Neural cell (in vitro differentiated cells): ENCODE data around the gene SHISA5. TPM values are rescaled to one million over a fixed set of nuclear protein-coding genes. Genes with fewer than 3 reads are reported as not detected.

Experiments
- H2AFZ ChIP-seq: fragments of 200-600, 300-800 bp; sonication (generic), shearing (Covaris generic); 2 replicates; pipeline ENCODE4 v1.6.0; 2014; ENCODE audit warnings: low read depth, mild to moderate bottlenecking, antibody characterized with exemption, low read length, moderate library complexity
- H3F3A ChIP-seq: fragments of 200-600 bp; shearing (Covaris generic); 2 replicates; pipeline ENCODE4 v1.6.1; 2016; ENCODE audit warnings: mild to moderate bottlenecking, moderate library complexity, mixed read lengths, antibody characterized with exemption, low read length; ENCODE audit not compliant: insufficient read depth, poor library complexity, severe bottlenecking
- H3K27ac ChIP-seq: fragments of 200-600, 300-800 bp; sonication (generic), shearing (Covaris generic); 2 replicates; pipeline ENCODE4 v1.5.1; 2014; ENCODE audit warnings: mild to moderate bottlenecking, low read length, moderate library complexity
- H3K27me3 ChIP-seq: fragments of 300-800, 200-600 bp; sonication (generic), shearing (Covaris generic); 2 replicates; pipeline ENCODE4 v1.6.0; 2014; ENCODE audit warnings: mild to moderate bottlenecking, low read depth, low read length, moderate library complexity; ENCODE audit not compliant: insufficient read depth
- H3K36me3 ChIP-seq: fragments of 300-800, 200-600 bp; sonication (generic), shearing (Covaris generic); 2 replicates; pipeline ENCODE4 v1.5.1; 2014; ENCODE audit warnings: mild to moderate bottlenecking, antibody characterized with exemption, low read length, moderate library complexity; ENCODE audit not compliant: insufficient read depth
- H3K4me2 ChIP-seq: fragments of 300-800, 200-600 bp; sonication (generic), shearing (Covaris generic); 2 replicates; pipeline ENCODE4 v1.6.0; 2014; ENCODE audit warnings: mild to moderate bottlenecking, low read length
- H3K4me3 ChIP-seq: fragments of 300-800, 200-600 bp; sonication (generic), shearing (Covaris generic); 2 replicates; pipeline ENCODE4 v1.5.1; 2014; ENCODE audit warnings: mild to moderate bottlenecking, low read length, moderate library complexity
- H3K79me2 ChIP-seq: fragments of 200-600 bp; shearing (Covaris generic); replicated peaks from 2 replicates; pipeline ENCODE4 v1.6.0; 2014; ENCODE audit warnings: mild to moderate bottlenecking, low read length, moderate library complexity; ENCODE audit not compliant: insufficient read depth
- H3K9ac ChIP-seq: fragments of 300-800, 200-600 bp; sonication (generic), shearing (Covaris generic); 2 replicates; pipeline ENCODE4 v1.6.1; 2016; ENCODE audit warnings: mild to moderate bottlenecking, low read length, mixed read lengths
- H3K9me2 ChIP-seq: fragments of 200-600 bp; shearing (Covaris generic); 2 replicates; pipeline ENCODE4 v1.6.1; 2016; ENCODE audit warnings: mild to moderate bottlenecking, low read length, mixed read lengths; ENCODE audit not compliant: insufficient read depth
- H3K9me3 ChIP-seq: fragments of 200-600, 300-800 bp; sonication (generic), shearing (Covaris generic); 2 replicates; pipeline ENCODE4 v1.6.1; 2016; ENCODE audit warnings: mild to moderate bottlenecking, mixed run types, low read length, moderate library complexity, mixed read lengths
- H4K20me1 ChIP-seq: fragments of 200-600 bp; shearing (Covaris generic); 2 replicates; pipeline ENCODE4 v1.6.1; 2016; ENCODE audit warnings: mild to moderate bottlenecking, mixed run types; ENCODE audit not compliant: insufficient read depth
- CTCF ChIP-seq: fragments of 450-650 bp; IDR thresholded peaks from 2 replicates; pipeline ENCODE4 v1.5.1; 2014; ENCODE audit warnings: antibody characterized with exemption, mild to moderate bottlenecking, moderate library complexity; ENCODE audit not compliant: poor library complexity, severe bottlenecking
- EP300 ChIP-seq: fragments of 450-650 bp; conservative IDR thresholded peaks from 2 replicates; pipeline ENCODE4 v1.6.1; 2014; ENCODE audit warnings: antibody characterized with exemption, mild to moderate bottlenecking, moderate library complexity; ENCODE audit not compliant: poor library complexity, severe bottlenecking
- EZH2 ChIP-seq: fragments of 200-600, 300-800 bp; shearing (Covaris generic), sonication (generic); IDR thresholded peaks from 2 replicates; pipeline ENCODE4 v1.6.1; 2014; ENCODE audit warnings: antibody characterized with exemption, low read length, borderline replicate concordance, mild to moderate bottlenecking; ENCODE audit not compliant: insufficient read depth, poor library complexity, severe bottlenecking
- MXI1 ChIP-seq: fragments of 450-650 bp; conservative IDR thresholded peaks from 2 replicates; pipeline ENCODE4 v1.6.1; 2014; ENCODE audit warnings: antibody characterized with exemption, mild to moderate bottlenecking; ENCODE audit not compliant: poor library complexity, severe bottlenecking
- POLR2AphosphoS5 ChIP-seq: IDR thresholded peaks from 2 replicates; pipeline ENCODE4 v1.6.1; 2012
- RAD21 ChIP-seq: fragments of 450-650 bp; conservative IDR thresholded peaks from 2 replicates; pipeline ENCODE4 v1.6.1; 2014; ENCODE audit warnings: antibody characterized with exemption, mild to moderate bottlenecking, moderate library complexity
- REST ChIP-seq: IDR thresholded peaks from 2 replicates; pipeline ENCODE4 v1.6.1; 2012; ENCODE audit warnings: borderline replicate concordance
- SMC3 ChIP-seq: fragments of 450-650 bp; conservative IDR thresholded peaks from 2 replicates; pipeline ENCODE4 v1.6.1; 2014; ENCODE audit warnings: antibody characterized with exemption, mild to moderate bottlenecking, moderate library complexity; ENCODE audit not compliant: poor library complexity
- TAF1 ChIP-seq: IDR thresholded peaks from 2 replicates; pipeline ENCODE4 v1.6.1; 2012; ENCODE audit warnings: low read depth
- polyA plus RNA-seq: library from polyadenylated mRNA; depleted of rRNA; stranded (reverse); fragments of >200 nt; gene quantifications from 2 replicates; pipeline ENCODE4 v1.2.3, GENCODE V29; 2014

The SHISA5 gene
- polyA plus RNA-seq, 1 donor from 2014 or later, result 121 TPM

GRCh38 chr3:48437812-48438211, 66.2 kb downstream of the SHISA5 start:
- H3K79me2 ChIP-seq, result peaks cover 22% of the 10 kb centered on the region
- H3K9me2 ChIP-seq, result no peaks in the 10 kb centered on the region
- H3K27me3 ChIP-seq, result no peaks in the 10 kb centered on the region
- no peaks in the 10 kb centered on the region for H3F3A ChIP-seq
- no peak overlapping the region for H3K4me2 ChIP-seq
- no peak overlapping the region for H3K9ac ChIP-seq
- H2AFZ ChIP-seq, result no peak overlapping the region
- no peak overlapping the region for H3K4me3 ChIP-seq
- no peaks in the 10 kb centered on the region for H4K20me1 ChIP-seq
- TF ChIP-seq TAF1 (no peak), POLR2AphosphoS5 (no peak), CTCF (no peak), MXI1 (no peak), REST (no peak), EP300 (no peak), RAD21 (no peak), EZH2 (no peak), SMC3 (no peak)
- no peak overlapping the region for H3K27ac ChIP-seq
- H3K36me3 ChIP-seq, result no peaks in the 10 kb centered on the region
- H3K9me3 ChIP-seq, result no peaks in the 10 kb centered on the region

GRCh38 chr3:48436855-48437254, 67.1 kb downstream of the SHISA5 start:
- H3K9ac ChIP-seq, result peak overlapping the region; percentile 27
- no peak for TF ChIP-seq TAF1
- no peak for TF ChIP-seq SMC3
- no peak for TF ChIP-seq EZH2
- TF ChIP-seq CTCF, result no peak
- no peak for TF ChIP-seq REST
- TF ChIP-seq RAD21, result no peak
- no peak for TF ChIP-seq MXI1
- no peak for TF ChIP-seq EP300
- no peak for TF ChIP-seq POLR2AphosphoS5

More at GRCh38 chr3:48436855-48437254, 67.1 kb downstream of the SHISA5 start:
- no peaks in the 10 kb centered on the region for H3K27me3 ChIP-seq
- H2AFZ ChIP-seq, result no peak overlapping the region
- H3K9me2 ChIP-seq, result no peaks in the 10 kb centered on the region
- H3K4me2 ChIP-seq, result no peak overlapping the region
- H3K9me3 ChIP-seq, result no peaks in the 10 kb centered on the region
- H3K27ac ChIP-seq, result no peak overlapping the region
- H3F3A ChIP-seq, result no peaks in the 10 kb centered on the region
- peaks cover 19% of the 10 kb centered on the region for H3K79me2 ChIP-seq
- H3K4me3 ChIP-seq, result no peak overlapping the region
- H4K20me1 ChIP-seq, result no peaks in the 10 kb centered on the region
- H3K36me3 ChIP-seq, result no peaks in the 10 kb centered on the region
